Measurements from ENCODE around the gene FALEC.

FALEC gene

DNA sequence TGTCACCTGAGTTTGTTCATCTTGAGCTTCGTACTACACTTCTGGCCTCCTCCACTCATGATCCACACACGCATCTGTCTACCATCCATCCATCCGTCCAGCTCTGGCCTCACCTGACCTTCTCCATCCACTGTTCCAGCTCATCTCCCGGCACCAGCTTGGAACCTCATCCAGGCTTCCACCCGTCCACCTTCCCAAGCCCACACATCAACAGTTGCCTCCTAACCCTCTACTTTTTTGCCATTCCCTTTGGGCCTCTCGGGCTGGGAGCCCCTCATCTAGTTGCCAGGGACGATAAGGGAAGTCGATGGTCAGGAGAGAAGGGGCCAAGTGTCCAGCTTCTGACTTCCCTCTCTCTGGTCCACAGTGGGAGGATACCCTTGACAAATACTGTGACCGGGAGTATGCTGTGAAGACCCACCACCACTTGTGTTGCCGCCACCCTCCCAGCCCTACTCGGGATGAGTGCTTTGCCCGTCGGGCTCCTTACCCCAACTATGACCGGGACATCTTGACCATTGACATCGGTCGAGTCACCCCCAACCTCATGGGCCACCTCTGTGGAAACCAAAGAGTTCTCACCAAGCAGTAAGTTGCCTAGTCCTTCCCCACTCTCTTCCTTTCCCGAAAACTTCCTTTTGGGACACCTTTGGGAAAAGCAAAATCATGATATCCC is 3.4 kb upstream of the FALEC start:
- H3K27ac ChIP-seq (ENCODE audit: low read depth, low read length): no peak overlapping the region
- no peak overlapping the region for H3K9ac ChIP-seq (ENCODE audit: low read depth, low read length)
- H3K36me3 ChIP-seq (ENCODE audit: insufficient read depth, low read length): no peaks in the 10 kb centered on the region
- no peaks in the 10 kb centered on the region for H3K9me3 ChIP-seq (ENCODE audit: insufficient read depth, low read depth, low read length)
- 90% methylated on average over 17 of the region's 17 CpGs for WGBS
- H3K27me3 ChIP-seq (ENCODE audit: insufficient read depth, low read length): no peaks in the 10 kb centered on the region
- peaks cover 9% of the 10 kb centered on the region; the same call in 1 of the 2 replicates for H3K4me1 ChIP-seq (ENCODE audit: insufficient read depth, low read length)
- H3K4me3 ChIP-seq (ENCODE audit: low read length): no peak overlapping the region

DNA sequence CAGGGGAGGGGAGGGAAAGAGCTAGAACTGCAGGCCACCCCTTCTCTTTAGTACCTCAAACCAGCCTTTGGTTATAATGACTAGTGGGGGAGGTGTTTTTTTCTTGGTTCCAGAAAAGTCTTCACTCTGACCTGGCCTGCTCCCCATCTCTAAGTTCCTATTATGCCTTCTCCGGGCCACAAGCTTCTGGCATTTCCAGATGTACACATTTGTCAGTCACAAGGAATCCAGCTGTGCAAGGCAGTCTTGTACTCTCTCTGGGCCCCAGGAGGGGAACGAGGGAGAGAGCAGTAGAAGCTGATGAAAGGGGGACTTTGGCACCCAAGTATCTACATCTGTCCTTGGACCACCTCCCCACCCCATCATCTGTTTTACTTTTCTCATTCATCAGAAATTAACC is 2.7 kb upstream of the FALEC start:
- Histone ChIP-seq H3K4me1 (ENCODE audit: insufficient read depth, low read length) (peaks cover 9% of the 10 kb centered on the region; the same call in 1 of the 2 replicates), H3K9ac (ENCODE audit: low read depth, low read length) (no peak overlapping the region), H3K9me3 (ENCODE audit: insufficient read depth, low read depth, low read length) (no peaks in the 10 kb centered on the region), H3K36me3 (ENCODE audit: insufficient read depth, low read length) (no peaks in the 10 kb centered on the region), H3K27me3 (ENCODE audit: insufficient read depth, low read length) (no peaks in the 10 kb centered on the region), H3K27ac (ENCODE audit: low read depth, low read length) (no peak overlapping the region), H3K4me3 (ENCODE audit: low read length) (no peak overlapping the region)
- 96% methylated on average over 2 of the region's 2 CpGs for whole genome bisulfite sequencing

DNA sequence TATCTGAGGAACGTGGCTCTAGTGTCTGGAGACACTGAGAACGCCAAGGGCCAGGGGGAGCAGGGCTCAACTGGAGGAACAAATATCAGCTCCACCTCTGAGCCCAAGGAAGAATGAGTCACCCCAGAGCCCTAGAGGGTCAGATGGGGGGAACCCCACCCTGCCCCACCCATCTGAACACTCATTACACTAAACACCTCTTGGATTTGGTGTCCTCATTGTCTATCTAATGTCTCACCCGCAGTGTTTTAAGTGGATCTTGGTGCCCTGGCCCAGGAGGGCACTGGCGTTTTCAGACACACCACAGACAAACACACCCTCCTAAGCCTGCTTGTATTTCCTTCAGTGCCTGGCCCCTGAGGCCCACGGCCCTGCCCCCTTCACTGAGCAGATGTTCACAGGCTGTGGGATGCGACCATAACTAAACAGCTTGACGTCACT is 2.2 kb upstream of the FALEC start:
- no peaks in the 10 kb centered on the region for H3K9me3 ChIP-seq (ENCODE audit: insufficient read depth, low read depth, low read length)
- no peak overlapping the region for H3K9ac ChIP-seq (ENCODE audit: low read depth, low read length)
- H3K27me3 ChIP-seq (ENCODE audit: insufficient read depth, low read length): no peaks in the 10 kb centered on the region
- WGBS: 91% methylated on average over 7 of the region's 7 CpGs
- H3K27ac ChIP-seq (ENCODE audit: low read depth, low read length): no peak overlapping the region
- no peak overlapping the region for H3K4me3 ChIP-seq (ENCODE audit: low read length)
- H3K4me1 ChIP-seq (ENCODE audit: insufficient read depth, low read length): peaks cover 6% of the 10 kb centered on the region; the same call in 1 of the 2 replicates
- H3K36me3 ChIP-seq (ENCODE audit: insufficient read depth, low read length): no peaks in the 10 kb centered on the region

DNA sequence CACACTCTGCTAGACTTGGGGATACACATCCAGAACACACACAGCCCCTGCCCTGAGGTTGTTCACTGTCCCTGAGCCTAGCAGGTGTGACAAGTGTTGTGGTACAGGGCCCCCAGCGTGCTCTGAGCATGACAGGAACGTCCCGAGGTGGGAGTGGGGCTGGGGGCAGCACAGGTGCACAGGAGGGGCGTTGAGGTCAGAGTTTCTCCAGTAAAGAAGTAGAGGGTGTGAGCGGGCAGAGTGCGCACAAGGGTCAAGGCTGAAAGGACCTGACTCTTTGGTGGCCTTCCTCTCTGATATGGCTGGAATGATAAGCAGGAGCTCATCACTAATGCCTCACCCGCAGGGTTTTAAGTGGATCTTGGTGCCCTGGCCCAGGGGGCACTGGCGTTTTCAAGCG is 1.3 kb upstream of the FALEC start:
- no peaks in the 10 kb centered on the region for H3K27me3 ChIP-seq (ENCODE audit: insufficient read depth, low read length)
- 92% methylated on average over 9 of the region's 9 CpGs for WGBS
- H3K9ac ChIP-seq (ENCODE audit: low read depth, low read length): no peak overlapping the region
- H3K27ac ChIP-seq (ENCODE audit: low read depth, low read length): no peak overlapping the region
- H3K4me1 ChIP-seq (ENCODE audit: insufficient read depth, low read length): peaks cover 6% of the 10 kb centered on the region; the same call in 1 of the 2 replicates
- H3K9me3 ChIP-seq (ENCODE audit: insufficient read depth, low read depth, low read length): no peaks in the 10 kb centered on the region
- no peak overlapping the region for H3K4me3 ChIP-seq (ENCODE audit: low read length)
- H3K36me3 ChIP-seq (ENCODE audit: insufficient read depth, low read length): no peaks in the 10 kb centered on the region

DNA sequence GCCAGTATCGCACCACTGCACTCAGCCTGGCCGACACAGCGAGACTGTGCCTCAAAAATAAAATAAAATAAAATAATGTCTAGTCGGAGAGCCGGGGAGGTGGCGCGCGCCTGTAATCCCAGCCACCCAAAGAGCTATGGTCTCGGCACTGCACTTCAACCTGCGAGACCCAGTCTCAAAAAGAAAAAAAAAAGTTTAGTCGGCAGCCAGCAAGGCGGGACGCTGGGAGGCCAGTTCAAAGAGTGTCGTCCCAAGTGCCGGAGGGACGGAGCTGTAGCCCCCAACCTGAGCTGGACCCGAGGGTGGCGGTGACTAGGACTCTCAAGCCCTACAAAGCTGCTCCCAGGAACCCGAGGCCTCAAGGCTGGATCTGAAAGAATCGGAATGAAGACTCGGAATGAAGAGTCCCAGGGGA is 632 bp upstream of the FALEC start:
- Histone ChIP-seq H3K4me3 (ENCODE audit: low read length) (peak overlapping the region; percentile 72), H3K27me3 (ENCODE audit: insufficient read depth, low read length) (no peaks in the 10 kb centered on the region), H3K4me1 (ENCODE audit: insufficient read depth, low read length) (peaks cover 6% of the 10 kb centered on the region; the same call in 1 of the 2 replicates), H3K36me3 (ENCODE audit: insufficient read depth, low read length) (no peaks in the 10 kb centered on the region), H3K9me3 (ENCODE audit: insufficient read depth, low read depth, low read length) (no peaks in the 10 kb centered on the region), H3K27ac (ENCODE audit: low read depth, low read length) (peak overlapping the region; percentile 47; the same call in 1 of the 2 replicates), H3K9ac (ENCODE audit: low read depth, low read length) (peak overlapping the region; percentile 66)
- 35% methylated on average over 21 of the region's 21 CpGs for WGBS

DNA sequence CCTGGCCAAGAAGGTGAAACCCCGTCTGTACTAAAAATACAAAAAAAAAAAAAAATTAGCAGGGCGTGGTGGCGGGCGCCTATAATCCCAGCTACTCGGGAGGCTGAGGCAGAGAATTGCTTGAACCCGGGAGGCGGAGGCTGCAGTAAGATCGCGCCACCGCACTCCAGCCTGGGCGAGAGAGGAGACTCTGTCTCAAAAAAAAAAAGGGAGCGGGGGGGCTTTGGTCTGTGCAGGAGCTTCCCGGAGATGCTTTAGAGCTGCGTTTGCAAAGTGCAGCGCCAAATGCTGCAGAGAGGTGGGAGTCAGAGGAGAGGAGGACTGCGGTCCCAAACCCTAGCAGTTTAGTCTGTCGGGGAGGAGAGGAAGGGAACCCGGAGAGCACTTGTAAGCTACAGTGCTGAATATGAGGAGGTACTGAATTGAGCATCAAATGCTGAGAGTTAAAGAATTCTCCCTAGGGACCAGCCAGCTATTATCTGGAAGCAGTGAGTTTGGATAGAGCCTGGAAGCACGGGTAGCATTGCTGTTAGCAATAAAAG is 569 bp downstream of the FALEC start:
- no peaks in the 10 kb centered on the region for H3K27me3 ChIP-seq (ENCODE audit: insufficient read depth, low read length)
- H3K27ac ChIP-seq (ENCODE audit: low read depth, low read length): 0 out of 2 replicates have a peak overlapping the region, but pooled peaks have one; percentile 10
- peak overlapping the region; percentile 77; the same call in 1 of the 2 replicates for H3K9ac ChIP-seq (ENCODE audit: low read depth, low read length)
- peaks cover 6% of the 10 kb centered on the region; the same call in 1 of the 2 replicates for H3K4me1 ChIP-seq (ENCODE audit: insufficient read depth, low read length)
- H3K9me3 ChIP-seq (ENCODE audit: insufficient read depth, low read depth, low read length): no peaks in the 10 kb centered on the region
- peak overlapping the region; percentile 72 for H3K4me3 ChIP-seq (ENCODE audit: low read length)
- H3K36me3 ChIP-seq (ENCODE audit: insufficient read depth, low read length): no peaks in the 10 kb centered on the region
- 19% methylated on average over 19 of the region's 19 CpGs for WGBS

DNA sequence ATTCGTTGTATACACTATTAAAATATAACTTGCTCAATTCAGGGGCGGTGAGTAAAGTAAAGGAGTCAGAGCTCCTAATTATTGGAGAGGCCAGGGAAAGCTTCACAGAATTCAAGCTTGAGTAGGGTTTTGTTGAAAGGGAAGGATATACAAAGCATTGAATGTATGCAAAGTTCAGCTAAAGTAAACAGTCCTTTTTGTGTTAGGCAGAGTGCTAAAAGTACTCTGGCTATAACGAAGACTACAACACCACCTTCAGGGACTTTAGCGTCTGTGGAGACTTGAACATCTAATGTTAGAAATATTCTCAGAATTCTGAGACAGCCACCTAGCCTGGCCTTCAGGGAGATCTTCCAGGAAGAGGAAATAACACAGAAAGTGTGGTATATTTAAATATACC is 1.1 kb downstream of the FALEC start:
- H3K9ac ChIP-seq (ENCODE audit: low read depth, low read length): peak overlapping the region; percentile 46; the same call in 1 of the 2 replicates
- H3K36me3 ChIP-seq (ENCODE audit: insufficient read depth, low read length): no peaks in the 10 kb centered on the region
- H3K27me3 ChIP-seq (ENCODE audit: insufficient read depth, low read length): no peaks in the 10 kb centered on the region
- H3K4me3 ChIP-seq (ENCODE audit: low read length): peak overlapping the region; percentile 72
- H3K4me1 ChIP-seq (ENCODE audit: insufficient read depth, low read length): peaks cover 6% of the 10 kb centered on the region; the same call in 1 of the 2 replicates
- WGBS: 57% methylated on average over 1 of the region's 4 CpGs
- H3K27ac ChIP-seq (ENCODE audit: low read depth, low read length): 0 out of 2 replicates have a peak overlapping the region, but pooled peaks have one; percentile 10
- H3K9me3 ChIP-seq (ENCODE audit: insufficient read depth, low read depth, low read length): no peaks in the 10 kb centered on the region

DNA sequence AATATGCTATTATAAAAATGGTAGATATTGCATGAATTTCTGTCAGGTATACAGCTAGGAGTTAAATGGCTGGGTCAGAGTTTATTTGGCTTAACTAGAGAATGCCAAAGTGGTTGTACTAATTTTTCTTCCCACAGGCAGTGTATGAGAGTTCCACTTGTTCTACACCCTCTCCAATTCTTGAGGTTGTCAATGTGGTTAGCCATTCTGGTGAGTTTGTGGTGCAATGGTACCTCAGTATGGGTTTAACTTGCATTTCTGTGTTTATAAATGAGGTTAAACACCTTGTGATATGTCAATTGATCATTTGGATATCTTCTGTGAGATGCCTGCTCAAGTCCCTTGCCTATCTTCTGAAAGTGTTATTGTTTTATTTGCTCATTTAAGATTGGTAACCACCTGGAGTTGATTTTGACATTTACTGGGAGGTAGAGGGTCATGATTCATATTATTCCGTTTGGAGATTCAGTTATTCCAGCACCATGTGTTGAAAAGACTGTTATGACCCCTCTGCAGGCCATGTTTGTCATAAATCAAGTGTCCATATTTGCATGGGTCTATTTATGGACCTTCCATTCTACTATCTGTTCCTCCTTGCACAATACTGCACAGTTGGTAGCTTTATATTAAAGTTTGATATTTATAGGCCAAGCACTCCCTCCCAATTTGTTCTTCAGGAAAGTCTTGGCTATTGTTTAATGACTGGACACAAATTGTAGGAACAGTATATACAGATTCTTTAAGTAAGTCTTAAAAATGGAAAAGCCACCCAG is 5.8 kb downstream of the FALEC start:
- 88% methylated on average over 1 of the region's 1 CpG for WGBS

DNA sequence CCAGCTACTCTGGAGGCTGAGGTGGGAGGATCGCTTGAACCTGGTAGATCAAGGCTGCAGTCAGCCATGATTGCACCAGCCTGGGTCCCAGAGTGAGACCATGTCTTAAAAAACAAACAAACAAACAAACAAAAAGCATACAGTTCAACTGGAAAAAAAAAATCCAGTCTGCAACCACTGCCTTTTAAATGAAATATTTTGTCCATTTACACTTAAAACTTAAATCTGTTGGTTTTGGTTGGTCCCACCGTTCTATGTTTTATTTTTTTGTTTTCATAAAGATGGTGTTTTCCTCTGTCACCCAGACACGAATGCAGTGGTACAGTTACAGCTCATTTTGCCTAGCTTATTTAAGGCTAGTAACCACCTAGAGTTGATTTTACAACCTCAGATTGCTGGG is 9.8 kb downstream of the FALEC start:
- Histone ChIP-seq H3K27ac (ENCODE audit: low read depth, low read length) (no peak overlapping the region), H3K36me3 (ENCODE audit: insufficient read depth, low read length) (no peaks in the 10 kb centered on the region), H3K4me3 (ENCODE audit: low read length) (no peak overlapping the region), H3K4me1 (ENCODE audit: insufficient read depth, low read length) (no peaks in the 10 kb centered on the region), H3K9ac (ENCODE audit: low read depth, low read length) (no peak overlapping the region), H3K27me3 (ENCODE audit: insufficient read depth, low read length) (no peaks in the 10 kb centered on the region), H3K9me3 (ENCODE audit: insufficient read depth, low read depth, low read length) (no peaks in the 10 kb centered on the region)
- 92% methylated on average over 3 of the region's 3 CpGs for WGBS

More for the DNA sequence above, 5.8 kb downstream of the FALEC start:
- Histone ChIP-seq H3K4me1 (ENCODE audit: insufficient read depth, low read length) (peaks cover 3% of the 10 kb centered on the region; the same call in 1 of the 2 replicates), H3K9ac (ENCODE audit: low read depth, low read length) (no peak overlapping the region), H3K27ac (ENCODE audit: low read depth, low read length) (no peak overlapping the region), H3K9me3 (ENCODE audit: insufficient read depth, low read depth, low read length) (no peaks in the 10 kb centered on the region), H3K27me3 (ENCODE audit: insufficient read depth, low read length) (no peaks in the 10 kb centered on the region), H3K4me3 (ENCODE audit: low read length) (no peak overlapping the region), H3K36me3 (ENCODE audit: insufficient read depth, low read length) (no peaks in the 10 kb centered on the region)

DNA sequence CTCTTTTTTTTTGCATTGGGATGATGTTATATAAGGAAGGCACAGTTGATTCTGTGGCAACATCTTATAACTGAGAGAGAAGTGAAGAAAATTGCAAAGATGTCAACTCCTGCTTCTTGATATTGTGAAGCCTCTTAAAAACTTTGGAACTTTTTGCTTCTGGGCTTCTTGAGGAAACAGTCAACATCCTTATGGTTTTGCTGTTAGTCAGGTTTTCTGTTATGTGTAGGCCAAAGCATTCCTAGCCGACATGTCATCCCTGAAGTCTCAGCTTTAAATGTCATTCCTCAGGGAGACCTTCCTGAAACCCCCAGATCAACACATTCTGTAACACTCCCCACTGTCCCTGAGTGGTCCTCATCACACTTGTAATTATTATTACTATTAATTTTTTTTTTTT is 12.6 kb downstream of the FALEC start:
- Histone ChIP-seq H3K9me3 (ENCODE audit: insufficient read depth, low read depth, low read length) (no peaks in the 10 kb centered on the region), H3K4me1 (ENCODE audit: insufficient read depth, low read length) (0 out of 2 replicates have a peak, but pooled peaks cover 4% of the 10 kb centered on the region), H3K36me3 (ENCODE audit: insufficient read depth, low read length) (no peaks in the 10 kb centered on the region), H3K27ac (ENCODE audit: low read depth, low read length) (no peak overlapping the region), H3K4me3 (ENCODE audit: low read length) (no peak overlapping the region), H3K9ac (ENCODE audit: low read depth, low read length) (no peak overlapping the region), H3K27me3 (ENCODE audit: insufficient read depth, low read length) (no peaks in the 10 kb centered on the region)
- WGBS: 94% methylated on average over 1 of the region's 1 CpG

DNA sequence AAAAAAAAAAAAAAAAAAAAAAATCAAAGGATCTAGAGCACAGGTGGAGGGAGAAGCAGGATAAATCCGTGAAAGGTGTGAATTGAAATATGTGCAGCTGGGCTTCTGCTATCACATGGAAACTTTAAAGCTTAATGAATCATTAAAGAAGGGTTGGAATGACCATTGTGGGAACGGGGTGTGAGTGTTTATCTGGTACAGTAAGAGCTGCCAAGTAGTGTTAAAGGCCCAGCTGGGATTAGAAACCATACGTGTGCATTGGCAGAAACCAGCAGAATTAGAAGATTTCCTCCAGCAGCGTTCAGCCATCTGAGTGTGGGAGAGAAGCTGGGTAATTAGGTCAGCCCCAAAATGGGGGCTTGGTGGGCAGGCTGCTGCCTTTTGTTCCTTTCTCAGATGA is 13.5 kb downstream of the FALEC start:
- Histone ChIP-seq H3K4me1 (ENCODE audit: insufficient read depth, low read length) (0 out of 2 replicates have a peak, but pooled peaks cover 4% of the 10 kb centered on the region), H3K4me3 (ENCODE audit: low read length) (no peak overlapping the region), H3K9me3 (ENCODE audit: insufficient read depth, low read depth, low read length) (no peaks in the 10 kb centered on the region), H3K27ac (ENCODE audit: low read depth, low read length) (no peak overlapping the region), H3K36me3 (ENCODE audit: insufficient read depth, low read length) (no peaks in the 10 kb centered on the region), H3K27me3 (ENCODE audit: insufficient read depth, low read length) (no peaks in the 10 kb centered on the region), H3K9ac (ENCODE audit: low read depth, low read length) (0 out of 2 replicates have a peak overlapping the region, but pooled peaks have one; percentile 26)
- 91% methylated on average over 4 of the region's 4 CpGs for WGBS
